Ascending aorta (tissue), 2 donors: ENCODE data around the gene ZMIZ1. TPM values are rescaled to one million over a fixed set of nuclear protein-coding genes. Genes with fewer than 3 reads are reported as not detected.

Experiments
- DNase-seq, 2 donors: peaks; one replicate each; pipeline ENCODE4 v3.0.0-alpha.2; 2019; ENCODE audit warnings: low spot score in 2 of 2
- H3K27ac ChIP-seq, 2 donors: fragments of 200-600 bp; sonication (generic); one replicate each; pipeline ENCODE4 v1.5.1; 2016 to 2017; ENCODE audit warnings: mild to moderate bottlenecking in 1 of 2
- H3K27me3 ChIP-seq: fragments of 200-600 bp; sonication (generic); one replicate; pipeline ENCODE4 v1.5.1; 2017
- H3K36me3 ChIP-seq, 2 donors: fragments of 200-600 bp; sonication (generic); one replicate each; pipeline ENCODE4 v1.5.1; 2016
- H3K4me1 ChIP-seq, 2 donors: fragments of 200-600 bp; sonication (generic); one replicate each; pipeline ENCODE4 v1.5.1; 2016 to 2017; ENCODE audit warnings: mild to moderate bottlenecking in 1 of 2
- H3K4me3 ChIP-seq, 2 donors: fragments of 200-600 bp; sonication (generic); one replicate each; pipeline ENCODE4 v1.5.1; 2016 to 2017; ENCODE audit warnings: mild to moderate bottlenecking in 1 of 2
- H3K9me3 ChIP-seq, 2 donors: fragments of 200-600 bp; sonication (generic); one replicate each; pipeline ENCODE4 v1.5.1; 2016
- CTCF ChIP-seq, 3 experiments: fragments of 200-600 bp in 2 of 3; fragments of 450-650 bp in 1 of 3; sonication (generic) in 2 of 3; IDR thresholded peaks; one replicate each; pipeline ENCODE4 v1.5.1; 2016 to 2019; ENCODE audit warnings: antibody characterized with exemption in 3 of 3, mild to moderate bottlenecking in 1 of 3, moderate library complexity in 1 of 3
- intact Hi-C: fragments of 100-400 bp; cut with DNase I; formaldehyde crosslinking; loops from one replicate; pipeline ENCODE4 v1.15.1; 2023
- total RNA-seq: library from RNA; depleted of rRNA; stranded (reverse); fragments of >200 nt; gene quantifications from one replicate; pipeline ENCODE4 v1.1.0, GENCODE V29; 2016

The ZMIZ1 gene
- total RNA-seq, 1 donor from 2014 or later: 96.2 TPM

DNA sequence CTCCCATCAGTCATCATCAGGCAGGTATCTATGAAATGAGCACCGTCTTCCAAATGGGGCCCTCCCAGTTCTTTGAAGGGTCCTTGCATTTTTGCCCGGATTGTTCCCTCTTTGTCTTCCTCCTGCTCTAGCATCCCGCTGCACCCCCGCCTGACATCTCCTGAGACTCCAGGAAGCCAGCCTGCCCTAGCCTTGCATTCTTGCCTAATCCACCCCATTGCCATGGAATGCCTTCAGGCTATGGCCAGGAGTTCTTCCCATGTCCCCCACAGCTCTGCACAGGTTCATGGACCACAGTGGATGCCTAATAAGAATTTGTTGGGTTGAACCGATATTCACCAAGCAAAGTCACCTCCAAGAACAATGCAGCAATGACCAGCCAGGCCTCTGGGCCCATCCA is 62.1 kb downstream of the ZMIZ1 start:
- Histone ChIP-seq H3K9me3 (no peaks in the 10 kb centered on the region), H3K4me1 (peaks cover 4 to 22% of the 10 kb centered on the region in 2 donors), H3K27ac (no peak overlapping the region), H3K36me3 (peaks cover 4 to 10% of the 10 kb centered on the region in 2 donors), H3K4me3 (no peak overlapping the region), H3K27me3 (no peaks in the 10 kb centered on the region)
- no peak for TF ChIP-seq CTCF (IDR thresholded peaks at IDR 0.05)
- DNase-seq: no peak
- intact Hi-C loops: no loop called here

DNA sequence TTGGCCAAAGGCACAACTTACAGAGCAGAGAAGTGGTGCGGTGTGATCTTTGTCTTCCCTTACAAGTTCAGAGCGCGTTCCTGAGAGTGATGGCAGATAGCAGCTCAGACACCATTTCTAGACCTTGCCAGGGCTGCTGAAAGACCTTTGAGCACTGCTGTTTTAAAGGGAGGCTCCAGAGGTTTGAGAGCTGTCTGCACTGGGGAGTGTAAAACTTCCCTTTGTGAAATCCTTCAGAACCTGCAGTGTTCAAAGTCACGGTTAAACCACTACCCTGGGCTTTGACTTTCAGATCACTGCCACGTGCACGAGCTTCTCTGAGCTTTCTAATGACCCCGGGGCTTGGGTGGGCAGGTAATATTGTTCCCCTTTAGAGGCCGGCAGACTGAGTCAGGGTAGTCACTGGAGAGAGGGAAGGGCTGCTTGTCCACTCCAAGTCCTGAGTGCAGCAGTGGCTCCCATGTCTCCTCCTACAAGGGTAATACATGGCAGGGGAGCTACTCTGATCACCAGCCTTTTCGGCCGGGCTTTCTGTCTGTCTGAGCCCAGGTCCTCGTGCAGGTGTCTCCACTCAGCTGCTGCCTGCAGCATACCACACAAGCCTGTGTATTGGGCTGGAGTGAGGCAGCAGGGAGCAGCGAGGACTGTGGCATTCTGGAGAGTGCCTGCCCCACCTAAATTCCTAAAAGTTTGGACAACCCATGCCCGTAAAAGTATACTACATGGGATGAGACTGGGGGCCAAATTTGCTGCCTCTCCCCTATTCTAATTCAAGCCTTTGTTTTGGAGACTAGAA is 63.3 kb downstream of the ZMIZ1 start:
- TF ChIP-seq CTCF (IDR thresholded peaks at IDR 0.05): no peak
- H3K36me3 ChIP-seq: peaks cover 4 to 10% of the 10 kb centered on the region in 2 donors
- H3K9me3 ChIP-seq: no peaks in the 10 kb centered on the region
- H3K4me1 ChIP-seq: peaks cover 4 to 16% of the 10 kb centered on the region in 2 donors
- no peak overlapping the region for H3K4me3 ChIP-seq
- no peaks in the 10 kb centered on the region for H3K27me3 ChIP-seq
- H3K27ac ChIP-seq: no peak overlapping the region
- DNase-seq: no peak
- intact Hi-C loops: no loop called here

- DNase-seq: no peak
- no peak for TF ChIP-seq CTCF (IDR thresholded peaks at IDR 0.05)
- no peak overlapping the region for H3K4me3 ChIP-seq
- H3K27me3 ChIP-seq: no peaks in the 10 kb centered on the region
- peaks cover 4 to 10% of the 10 kb centered on the region in 2 donors for H3K36me3 ChIP-seq
- no peak overlapping the region for H3K27ac ChIP-seq
- no peaks in the 10 kb centered on the region for H3K9me3 ChIP-seq
- intact Hi-C loops: no loop called here
- H3K4me1 ChIP-seq: peaks cover 4 to 23% of the 10 kb centered on the region in 2 donors
Observed at GRCh38 chr10:79132681-79133381, 64.1 kb downstream of the ZMIZ1 start.

DNA sequence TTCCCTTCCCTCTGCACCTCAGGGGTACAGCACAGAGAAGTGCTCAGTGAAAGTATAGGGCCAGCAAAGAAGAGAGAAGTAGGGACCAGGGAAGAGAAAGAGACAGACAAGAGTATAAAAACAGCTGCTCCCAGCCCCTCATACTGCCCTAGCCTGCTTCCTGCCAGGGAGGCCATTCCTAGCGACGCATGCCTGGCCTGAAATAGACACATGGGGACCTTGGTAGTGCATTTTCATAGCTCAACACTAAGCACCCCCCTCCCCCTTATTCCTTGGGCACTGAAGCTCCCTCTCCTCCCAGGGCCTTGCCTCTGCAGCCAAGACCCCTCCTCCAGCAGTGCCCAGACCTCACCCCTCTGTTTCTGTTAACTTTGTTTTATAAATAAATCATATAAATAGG is 64.7 kb downstream of the ZMIZ1 start:
- Histone ChIP-seq H3K9me3 (no peaks in the 10 kb centered on the region), H3K36me3 (peaks cover 4 to 10% of the 10 kb centered on the region in 2 donors), H3K4me3 (no peak overlapping the region), H3K27ac (no peak overlapping the region), H3K4me1 (peaks cover 4 to 25% of the 10 kb centered on the region in 2 donors), H3K27me3 (no peaks in the 10 kb centered on the region)
- TF ChIP-seq CTCF (IDR thresholded peaks at IDR 0.05): no peak
- intact Hi-C loops: no loop called here
- no peak for DNase-seq

- no peak for DNase-seq
- H3K4me3 ChIP-seq: no peak overlapping the region
- peaks cover 0 to 18% of the 10 kb centered on the region in 2 donors for H3K4me1 ChIP-seq
- peaks cover 7 to 14% of the 10 kb centered on the region in 2 donors for H3K36me3 ChIP-seq
- intact Hi-C loops: no loop called here
- H3K27ac ChIP-seq: peak overlapping the region in 1 of 2 donors; percentile 64
- H3K27me3 ChIP-seq: no peaks in the 10 kb centered on the region
- no peaks in the 10 kb centered on the region for H3K9me3 ChIP-seq
- TF ChIP-seq CTCF (IDR thresholded peaks at IDR 0.05): no peak
Observed at GRCh38 chr10:79135790-79136189, 67.0 kb downstream of the ZMIZ1 start.
